GM18870 (cell line): ENCODE measurements around the gene CDC42SE1.

Experiments
- ATAC-seq: cut with Tn5 transposase; IDR thresholded peaks from one replicate; pipeline ENCODE4 v1.9.1; 2021; ENCODE audit warnings: moderate library complexity; ENCODE audit not compliant: unreplicated experiment

CDC42SE1 gene

GRCh38 chr1:151009206-151009587 is 50.2 kb downstream of the CDC42SE1 start:
- ATAC-seq = no peak

DNA sequence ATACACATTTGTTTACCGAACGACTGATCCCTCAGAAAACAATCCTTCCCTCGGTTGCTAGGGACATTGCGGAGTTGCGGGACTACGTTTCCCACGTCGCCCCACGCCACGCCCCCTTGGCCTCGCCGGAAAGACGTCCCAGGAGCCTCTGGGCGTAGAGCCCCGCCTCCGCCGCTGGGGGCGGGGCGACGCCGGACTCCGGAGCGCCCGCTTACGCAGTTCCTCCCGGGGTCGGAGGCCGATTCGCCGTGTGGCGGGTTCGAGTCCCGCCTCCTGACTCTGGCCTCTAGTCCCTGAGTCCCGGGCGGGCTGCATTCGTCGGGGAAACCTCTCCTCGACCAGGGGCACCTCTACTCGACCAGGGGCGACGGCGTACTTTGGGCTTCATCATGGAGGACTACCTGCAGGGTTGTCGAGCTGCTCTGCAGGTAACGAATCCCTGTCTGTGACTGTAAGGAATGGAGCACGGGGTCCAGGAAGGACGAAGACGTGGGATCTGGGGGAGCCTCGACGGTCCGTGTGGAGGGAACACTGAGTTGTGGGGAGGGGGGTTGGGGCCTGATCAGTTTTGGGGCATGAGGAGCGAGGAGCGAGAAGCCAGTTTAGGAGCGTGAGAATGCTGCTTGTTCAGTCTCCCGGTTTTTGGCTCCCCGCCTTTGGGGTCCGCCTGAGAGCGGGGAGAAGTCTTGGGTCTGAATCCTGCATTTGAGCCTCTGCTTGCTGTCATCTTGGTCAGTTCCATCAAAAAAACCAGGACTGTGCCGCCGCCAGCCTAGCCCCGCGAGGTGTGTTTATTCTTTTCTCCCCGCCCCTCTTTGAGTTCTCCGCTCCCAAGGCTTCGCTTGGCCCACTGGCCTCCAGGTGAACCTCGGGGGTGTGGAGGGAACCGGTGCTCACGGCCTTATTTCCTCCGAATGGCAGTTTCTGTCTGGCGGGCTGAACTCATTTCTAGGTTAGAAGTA is 50.9 kb downstream of the CDC42SE1 start, which contains the start of gene PRUNE1:
TSS of gene PRUNE1 (plus strand) at position 206 of the 962 bp plus-strand sequence. CDS start at position 390, 184 bp downstream.
- ATAC-seq = no peak

DNA sequence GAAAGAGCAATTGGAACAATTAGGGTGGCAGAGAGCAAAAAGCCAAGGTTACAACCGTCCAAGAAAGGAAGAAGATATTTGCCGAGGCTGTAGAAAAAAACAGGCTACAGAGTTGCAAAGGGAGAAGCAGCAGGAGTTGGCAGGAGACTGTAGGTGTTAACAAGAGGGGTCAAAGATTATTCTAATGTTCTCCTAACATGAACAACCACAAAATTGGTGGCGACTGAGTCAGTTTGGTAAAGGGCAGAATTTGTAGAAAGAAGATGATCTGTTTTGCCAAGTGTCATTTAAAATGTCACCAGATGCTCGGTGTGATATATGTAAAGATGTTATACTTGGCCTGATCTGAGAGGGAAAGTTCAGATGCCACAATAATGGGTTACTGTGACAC is 51.6 kb downstream of the CDC42SE1 start:
- ATAC-seq = no peak

DNA sequence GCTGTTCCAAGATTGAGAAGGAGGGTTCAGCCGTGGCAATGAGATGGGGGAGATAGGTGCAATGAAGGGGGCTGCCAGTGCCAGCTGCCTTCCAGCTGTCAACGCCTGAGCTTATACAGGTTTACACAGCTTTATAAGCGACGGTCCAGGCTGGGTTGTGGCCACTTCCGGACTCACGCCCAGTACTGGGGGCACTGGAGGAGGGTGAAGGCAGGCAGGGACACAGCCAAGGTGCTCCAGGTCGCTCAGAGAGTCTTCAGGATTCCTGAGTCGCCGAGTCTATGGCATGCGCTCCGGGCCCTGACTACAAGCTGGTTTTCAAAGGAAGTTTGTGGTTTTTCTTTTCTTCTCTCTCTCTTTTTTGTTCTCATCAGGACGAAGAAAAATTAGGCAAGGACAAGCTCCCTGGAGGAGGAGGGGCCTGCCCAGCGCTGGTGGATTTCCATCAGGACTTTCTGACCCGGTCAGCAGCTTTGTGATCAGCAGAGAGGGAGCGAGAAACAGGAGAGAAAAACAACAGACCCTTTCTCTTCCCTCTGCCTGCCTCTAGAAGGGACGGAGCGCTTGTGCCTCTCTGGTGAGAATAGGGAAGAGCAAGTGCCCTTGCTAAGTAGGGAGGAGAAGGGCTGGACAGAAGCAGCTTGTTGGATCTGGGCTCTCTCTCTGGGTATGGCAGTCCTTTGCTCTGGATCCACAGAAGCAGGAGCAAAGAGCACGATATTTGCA is 52.9 kb downstream of the CDC42SE1 start, which contains the start of gene MINDY1:
TSS of gene MINDY1 (minus strand) at position 576 of the 726 bp plus-strand sequence. CDS start 4,285 bp downstream, outside the sequence.
- no peak for ATAC-seq

GRCh38 chr1:151005729-151006319 is 53.6 kb downstream of the CDC42SE1 start:
- ATAC-seq = no peak

DNA sequence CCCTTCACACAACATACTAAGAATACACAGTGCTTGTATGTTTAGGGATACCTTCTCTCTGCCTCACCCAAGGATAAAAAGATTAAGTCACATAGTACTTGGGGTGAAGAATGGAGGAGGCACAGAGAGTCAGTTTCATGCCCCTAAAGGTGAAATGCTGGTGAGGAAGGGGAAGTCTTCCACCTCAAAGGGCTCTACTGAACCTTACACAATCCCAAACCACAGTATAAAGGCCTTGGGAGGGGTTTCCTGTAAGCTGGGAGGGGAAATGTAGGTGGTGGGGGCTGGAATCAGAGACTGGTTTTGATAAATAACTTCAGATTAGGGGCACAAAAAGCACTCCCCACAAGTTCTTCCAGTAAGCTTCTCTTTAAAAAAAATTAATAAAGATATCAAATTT is 56.2 kb downstream of the CDC42SE1 start:
- no peak for ATAC-seq

GRCh38 chr1:151002611-151003010 is 56.8 kb downstream of the CDC42SE1 start:
- no peak for ATAC-seq

GRCh38 chr1:151002051-151002450 is 57.4 kb downstream of the CDC42SE1 start:
- ATAC-seq = no peak

- no peak for ATAC-seq
Observed at GRCh38 chr1:151001602-151002001, 57.8 kb downstream of the CDC42SE1 start.
